SK-MEL-5 (cell line): Measurements from ENCODE around the gene LSP1. TPM values are rescaled to one million over a fixed set of nuclear protein-coding genes. Genes with fewer than 3 reads are reported as not detected.
"Not testable (repeated sequence)": the region's sequence is repeated elsewhere in the genome, so short reads cannot be mapped to it uniquely, and the experiment has no call there.

Source experiments
- DNase-seq: peaks from one replicate; pipeline ENCODE4 v3.0.0-alpha.2; 2016; ENCODE audit warnings: low read depth, low spot score
- in situ Hi-C: cut with HindIII; loops from 2 replicates; pipeline ENCODE4 v1.10.0; 2016; ENCODE audit warnings: low sequenced_read_pairs, high pct_unique_total_duplicates, low pct_unique_long_range_greater_than_20kb
- polyA plus RNA-seq, 2 experiments: library from polyadenylated mRNA; depleted of rRNA; stranded (reverse); fragments of >200 nt; gene quantifications; 2 replicates each; pipeline ENCODE4 v1.2.3, GENCODE V29; 2015
- total RNA-seq: library from RNA; depleted of rRNA; stranded (reverse); fragments of >200 nt; shearing (Covaris generic); gene quantifications from 2 replicates; pipeline ENCODE4 v1.2.3, GENCODE V29; 2014; rRNA removed

LSP1 gene
- total RNA-seq = not detected in 2 replicates
- not detected in 2 replicates for polyA plus RNA-seq (2015; cell fraction: cytosol; rRNA removed)
- polyA plus RNA-seq (2015; cell fraction: nucleus; rRNA removed) = not detected in 2 replicates

GRCh38 chr11:1852877-1853276, at the start of gene LSP1:
LSP1 (plus strand) TSS chr11:1853084; CDS start chr11:1853145, 61 bp downstream.
- no peak for DNase-seq
- in situ Hi-C loops = no loop called here

- DNase-seq = no peak
- in situ Hi-C loops = no loop called here
Observed at GRCh38 chr11:1803246-1803645, 49.6 kb upstream of the LSP1 start.

GRCh38 chr11:1803835-1804519, 48.9 kb upstream of the LSP1 start:
- in situ Hi-C loops, DNase-seq: not testable (repeated sequence)

- in situ Hi-C loops = no loop called here
- DNase-seq = no peak
Observed at GRCh38 chr11:1805525-1805924, 47.4 kb upstream of the LSP1 start.

- DNase-seq = no peak
- in situ Hi-C loops = no loop called here
Observed at GRCh38 chr11:1807264-1807995, 45.5 kb upstream of the LSP1 start.

- in situ Hi-C loops = no loop called here
- no peak for DNase-seq
Observed at GRCh38 chr11:1810761-1811160, 42.1 kb upstream of the LSP1 start.

GRCh38 chr11:1812274-1812673, 40.6 kb upstream of the LSP1 start:
- in situ Hi-C loops = no loop called here

GRCh38 chr11:1812801-1813200, 40.1 kb upstream of the LSP1 start:
- in situ Hi-C loops = no loop called here
- DNase-seq = no peak

More at GRCh38 chr11:1812274-1812673, 40.6 kb upstream of the LSP1 start:
- DNase-seq = no peak

GRCh38 chr11:1813356-1813755, 39.5 kb upstream of the LSP1 start:
- DNase-seq, in situ Hi-C loops: not testable (repeated sequence)

- in situ Hi-C loops = no loop called here
- no peak for DNase-seq
Observed at GRCh38 chr11:1814691-1815090, 38.2 kb upstream of the LSP1 start.

GRCh38 chr11:1815311-1815710, 37.6 kb upstream of the LSP1 start:
- in situ Hi-C loops = no loop called here
- DNase-seq = no peak

GRCh38 chr11:1815751-1816150, 37.1 kb upstream of the LSP1 start:
- in situ Hi-C loops = no loop called here
- no peak for DNase-seq

- in situ Hi-C loops = no loop called here
- no peak for DNase-seq
Observed at GRCh38 chr11:1817000-1817399, 35.9 kb upstream of the LSP1 start.

- peak; percentile 22 for DNase-seq
- in situ Hi-C loops = no loop called here
Observed at GRCh38 chr11:1817511-1817910, 35.4 kb upstream of the LSP1 start.

- in situ Hi-C loops = no loop called here
- no peak for DNase-seq
Observed at GRCh38 chr11:1819074-1819473, 33.8 kb upstream of the LSP1 start.

- in situ Hi-C loops = no loop called here
- DNase-seq = no peak
Observed at GRCh38 chr11:1820463-1821325, 32.2 kb upstream of the LSP1 start.

- in situ Hi-C loops = no loop called here
- DNase-seq = no peak
Observed at GRCh38 chr11:1821562-1821961, 31.3 kb upstream of the LSP1 start.
